NCI-H187 (cell line): Measurements from ENCODE around the gene PRR5L.

Source experiments
- DNase-seq, 2 experiments: peaks; one replicate each; lab custom pipeline; 2025; lab: John Stamatoyannopoulos, UW

Gene PRR5L

DNA sequence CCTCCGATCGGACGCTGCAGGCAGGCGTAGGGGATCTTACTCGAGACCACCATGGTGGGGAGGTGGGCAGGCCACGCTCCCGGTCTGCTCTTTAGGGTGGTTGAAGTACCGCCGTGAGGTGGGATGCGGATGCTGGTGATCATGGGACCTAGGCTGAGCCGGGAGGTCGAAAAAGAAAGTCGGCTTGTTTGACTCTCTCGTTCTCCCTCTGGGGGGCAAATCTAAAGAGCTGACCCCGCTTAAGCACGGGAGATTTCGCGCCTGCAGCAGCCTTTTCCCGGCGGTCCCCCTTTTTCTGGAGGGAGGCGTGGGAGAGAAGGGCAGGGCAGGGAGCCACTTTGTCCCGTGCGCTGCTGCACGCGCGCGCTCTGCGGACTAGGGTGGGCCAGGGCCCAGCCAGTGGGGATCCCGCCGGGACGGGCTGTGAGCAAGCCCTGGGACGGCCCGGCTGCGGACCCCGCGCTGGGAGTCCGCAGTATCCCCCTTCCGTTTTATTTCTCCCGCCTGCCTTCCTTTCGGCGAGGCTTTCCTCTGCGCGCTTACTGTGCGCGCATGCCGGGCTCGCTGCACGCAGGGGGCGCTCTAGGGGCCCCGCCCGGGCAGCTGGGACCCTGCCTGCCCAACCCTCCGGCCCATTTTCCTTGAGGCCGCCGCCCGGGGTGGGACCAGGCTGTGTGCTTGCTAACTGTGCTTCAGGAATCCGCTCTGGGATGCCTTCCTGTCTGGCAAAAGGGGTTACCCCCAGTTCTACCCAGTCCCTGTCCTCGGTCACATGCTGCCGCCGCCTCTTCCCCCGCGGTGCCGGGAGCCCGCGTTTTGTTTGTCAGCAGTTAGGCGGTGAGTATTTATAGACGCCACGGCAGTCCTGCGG is 81.0 kb downstream of the PRR5L start:
- no peak for DNase-seq

DNA sequence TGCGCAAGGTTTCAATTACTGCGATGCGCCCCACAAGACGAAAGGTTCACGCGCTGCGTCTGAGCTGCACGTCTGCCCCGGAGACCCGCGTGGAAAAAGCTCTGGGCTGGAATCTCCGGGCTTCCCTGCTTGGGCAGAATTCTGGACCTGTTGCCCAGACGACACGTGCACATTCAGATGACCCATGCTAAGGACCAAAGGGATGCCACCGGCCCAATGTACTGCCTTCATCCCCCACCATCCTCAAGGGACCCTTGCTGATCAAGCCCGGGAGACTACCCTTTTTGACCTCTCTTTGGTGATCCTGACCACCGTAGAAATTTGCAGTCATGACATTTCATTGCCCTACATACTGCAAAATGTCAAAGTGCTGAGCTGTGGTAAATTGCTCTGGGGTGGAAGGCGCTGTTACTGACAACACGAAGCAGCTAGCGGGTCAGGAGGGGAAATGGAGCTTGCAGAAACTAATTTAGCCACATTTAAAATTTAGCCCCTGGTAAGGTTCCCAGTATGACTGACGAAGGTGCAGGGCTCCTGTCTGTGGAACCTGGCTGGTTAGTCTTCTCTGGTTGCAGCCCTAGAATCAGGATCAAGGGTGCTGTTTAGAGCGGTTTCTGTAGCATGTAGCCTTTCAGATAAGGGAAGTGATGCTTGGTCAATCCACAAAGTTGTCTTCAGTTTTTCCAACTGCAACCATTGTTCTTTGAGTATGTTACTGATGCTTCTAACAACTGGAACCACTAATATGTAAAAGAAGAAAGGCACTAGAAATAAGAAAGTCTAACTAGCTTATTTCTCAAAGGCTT is 81.9 kb downstream of the PRR5L start:
- no peak for DNase-seq

DNA sequence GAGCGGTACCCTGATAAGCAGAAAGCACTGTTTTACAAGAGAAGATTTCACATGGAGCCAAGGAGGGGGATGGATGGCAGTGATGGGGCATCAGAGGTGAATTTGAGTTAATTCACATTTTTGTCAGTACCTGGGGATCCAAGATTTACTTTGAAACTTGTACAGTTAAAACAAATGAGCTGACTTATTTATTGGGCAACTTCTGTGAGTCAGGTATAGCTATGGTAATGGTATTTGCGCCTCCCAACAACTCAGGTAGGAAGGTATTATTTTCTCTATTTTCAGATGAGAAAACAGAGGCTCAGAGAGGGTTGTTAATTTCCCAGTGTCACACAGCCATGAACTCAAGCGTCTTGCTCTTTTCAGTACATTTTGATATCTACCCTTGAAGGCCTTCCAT is 83.6 kb downstream of the PRR5L start:
- no peak for DNase-seq

DNA sequence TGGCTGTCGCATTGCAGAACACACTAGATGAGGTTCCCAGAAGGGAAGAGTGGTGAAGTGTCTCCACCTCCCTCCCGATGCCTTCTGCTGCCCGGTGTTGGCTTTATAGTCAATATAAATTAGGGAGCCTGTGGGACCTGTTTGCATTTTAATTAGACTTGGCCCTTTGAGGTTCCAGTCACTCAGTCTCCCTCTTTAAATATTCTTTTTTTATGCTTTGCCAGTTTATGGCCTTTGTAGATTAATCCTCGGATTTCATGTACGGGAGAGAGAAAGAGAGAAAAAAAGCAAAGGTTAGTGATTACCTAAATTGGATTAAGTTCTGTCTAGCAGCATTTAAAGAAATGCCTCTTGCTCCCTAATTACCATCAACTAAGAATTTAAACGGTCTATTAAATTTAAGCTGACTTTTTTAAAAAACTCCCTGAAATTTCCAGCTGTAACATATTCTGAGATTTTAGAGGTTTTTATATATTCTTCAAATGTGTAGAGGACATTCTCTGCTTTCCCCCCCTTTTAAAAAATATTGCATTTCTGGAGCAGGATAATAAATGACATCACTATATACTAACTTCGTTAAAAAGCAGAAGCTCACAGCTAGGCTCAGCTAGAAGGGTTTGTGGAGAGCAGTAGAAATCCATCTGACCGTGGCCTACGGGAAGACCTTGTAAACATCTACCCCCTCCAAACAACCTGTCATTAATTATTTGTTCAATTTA is 84.4 kb downstream of the PRR5L start:
- no peak for DNase-seq

DNA sequence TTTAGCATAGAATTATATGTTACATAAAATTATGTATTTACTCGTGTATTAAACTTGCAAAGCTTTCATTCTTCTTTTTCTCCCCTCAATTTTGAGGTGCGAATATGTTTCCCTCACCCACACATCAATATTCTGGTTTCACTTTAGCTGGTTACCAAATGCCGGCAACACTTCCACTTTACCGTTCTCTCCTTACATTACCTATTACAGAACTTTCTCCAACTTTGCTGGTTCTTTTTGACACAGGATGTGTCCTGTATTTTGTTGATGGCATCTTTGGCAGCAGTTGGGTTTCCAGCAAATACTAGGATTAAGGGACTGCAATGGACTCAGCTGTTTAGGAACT is 84.9 kb downstream of the PRR5L start:
- no peak for DNase-seq

DNA sequence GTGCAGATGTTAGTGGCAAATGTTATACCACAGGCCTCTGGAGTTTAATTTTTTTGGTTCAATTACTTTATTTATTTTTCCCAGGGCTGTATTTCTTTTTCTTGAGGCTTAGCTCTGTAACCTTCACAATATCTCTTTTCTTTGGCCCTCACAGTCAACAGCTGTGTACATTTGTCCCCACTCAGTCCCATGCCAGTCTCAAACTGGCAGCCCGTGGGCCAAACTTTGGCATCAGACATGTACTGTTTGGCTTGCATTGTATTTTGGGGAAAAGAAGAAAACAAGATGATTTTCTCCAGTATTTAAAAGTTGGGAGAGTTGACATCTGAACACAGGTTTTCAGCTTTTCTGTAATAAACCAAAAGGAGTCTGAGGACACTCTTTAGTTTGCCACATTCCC is 87.1 kb downstream of the PRR5L start:
- DNase-seq = no peak

DNA sequence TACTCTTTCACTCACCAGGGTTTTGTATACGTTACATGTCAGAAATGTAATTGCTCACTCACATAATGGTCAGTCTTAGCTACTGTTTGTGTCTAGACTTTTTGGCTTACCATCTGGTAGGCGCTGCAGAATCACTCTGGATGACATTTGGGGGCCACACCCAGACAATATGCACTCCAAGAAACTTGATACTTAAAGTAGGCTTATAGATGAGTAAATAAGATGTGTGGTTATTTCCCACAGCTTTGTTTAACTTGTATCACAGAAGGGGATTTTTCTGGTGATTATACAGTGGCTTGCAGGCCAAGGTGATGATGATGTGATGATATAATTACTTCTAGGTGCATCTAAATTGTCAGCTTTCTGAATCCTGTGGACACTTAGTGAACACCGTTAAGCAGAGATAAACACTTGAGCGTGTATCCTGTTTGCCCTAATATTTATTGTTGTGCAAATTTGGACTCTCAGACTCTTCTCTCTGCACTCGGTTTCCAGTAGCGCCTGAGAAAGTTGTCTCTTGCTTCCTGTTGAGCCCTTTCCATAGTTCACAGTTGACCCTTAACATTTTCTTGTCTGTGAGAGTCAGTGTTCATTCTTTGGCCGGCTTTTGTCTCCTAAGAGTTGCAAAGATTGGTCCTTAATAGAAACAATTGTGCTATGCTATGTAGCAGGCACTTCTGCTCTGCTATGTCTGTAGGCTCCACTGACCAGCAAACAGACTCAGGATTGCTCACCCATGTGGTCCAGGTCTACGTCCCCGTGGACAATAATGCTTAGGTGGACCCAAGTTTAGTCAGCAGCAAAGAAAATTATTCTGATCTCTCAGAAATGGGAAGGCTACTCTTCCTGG is 89.3 kb downstream of the PRR5L start:
- no peak for DNase-seq

DNA sequence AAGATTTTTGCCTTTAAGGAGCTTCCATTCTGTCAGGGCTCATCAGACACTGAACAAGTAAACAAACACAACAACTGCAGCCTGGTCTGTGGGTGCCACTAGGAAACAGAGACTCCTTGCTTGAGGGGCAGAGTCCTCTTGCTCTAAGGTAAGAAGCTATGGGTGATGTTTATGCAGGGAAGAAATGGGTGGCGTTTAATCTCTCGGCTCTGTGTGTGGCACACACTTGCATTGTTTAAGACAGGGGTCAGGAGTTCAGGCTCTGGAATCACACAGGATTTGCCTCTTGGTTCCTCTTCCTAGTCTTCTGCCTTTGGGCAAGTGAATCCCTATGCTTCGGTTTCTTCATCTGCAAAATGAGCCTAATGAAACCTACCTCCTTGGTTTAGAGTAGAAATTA is 90.3 kb downstream of the PRR5L start:
- no peak for DNase-seq

DNA sequence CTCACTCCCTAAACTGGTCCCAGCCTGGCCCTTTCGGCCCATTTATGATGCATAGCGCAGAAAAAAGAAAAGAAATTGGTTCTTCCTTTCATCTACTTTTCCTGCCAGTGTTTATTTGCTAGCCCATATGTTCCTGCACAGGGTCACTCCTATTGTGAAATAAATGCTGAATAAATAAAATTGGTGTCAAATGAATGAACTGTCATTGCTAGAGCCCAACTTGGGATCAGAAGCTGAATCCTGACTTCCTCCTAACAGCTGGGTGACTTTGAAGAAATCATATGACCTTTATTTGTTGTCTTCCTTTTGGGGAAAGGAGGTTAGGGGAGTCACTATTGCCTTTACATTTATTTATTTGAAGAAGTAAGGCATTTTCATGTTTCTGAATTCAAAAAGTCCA is 92.0 kb downstream of the PRR5L start:
- no peak for DNase-seq

DNA sequence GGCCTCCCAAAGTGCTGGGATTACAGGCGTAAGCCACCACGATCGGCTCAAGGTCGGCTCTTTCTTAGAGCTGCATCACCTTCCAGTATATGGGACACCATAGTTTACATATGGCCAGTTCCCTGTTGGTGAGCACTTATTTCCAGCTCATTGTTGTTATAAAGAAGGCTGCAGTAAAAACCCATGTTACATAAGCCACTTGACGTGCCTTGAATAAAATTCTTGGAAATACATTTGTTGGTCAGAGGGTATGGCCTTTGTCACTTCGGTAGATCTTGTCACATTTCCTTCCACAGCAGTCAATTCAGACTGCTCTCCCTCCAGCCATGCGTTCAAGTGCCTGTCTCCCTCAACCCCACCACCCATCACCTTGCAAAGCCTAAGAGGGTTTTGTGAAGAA is 92.9 kb downstream of the PRR5L start:
- no peak for DNase-seq

DNA sequence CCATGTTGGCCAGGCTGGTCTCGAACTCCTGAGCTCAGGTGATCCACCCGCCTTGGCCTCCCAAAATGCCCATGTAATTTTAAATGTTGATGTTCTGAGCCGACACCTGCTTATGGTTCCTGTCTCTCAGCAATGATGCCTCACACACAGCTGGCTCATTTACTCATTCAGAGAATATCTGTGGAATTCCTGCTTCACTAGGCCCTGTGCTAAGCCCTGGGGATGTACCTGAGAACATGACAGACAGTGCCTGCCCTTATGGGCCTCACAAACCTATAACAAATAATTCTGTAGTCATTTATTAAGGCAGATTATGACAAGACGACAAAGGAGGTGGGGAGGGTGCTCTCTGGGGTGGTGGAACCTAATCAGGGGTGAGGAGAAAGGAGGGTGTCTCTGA is 93.7 kb downstream of the PRR5L start:
- no peak for DNase-seq

DNA sequence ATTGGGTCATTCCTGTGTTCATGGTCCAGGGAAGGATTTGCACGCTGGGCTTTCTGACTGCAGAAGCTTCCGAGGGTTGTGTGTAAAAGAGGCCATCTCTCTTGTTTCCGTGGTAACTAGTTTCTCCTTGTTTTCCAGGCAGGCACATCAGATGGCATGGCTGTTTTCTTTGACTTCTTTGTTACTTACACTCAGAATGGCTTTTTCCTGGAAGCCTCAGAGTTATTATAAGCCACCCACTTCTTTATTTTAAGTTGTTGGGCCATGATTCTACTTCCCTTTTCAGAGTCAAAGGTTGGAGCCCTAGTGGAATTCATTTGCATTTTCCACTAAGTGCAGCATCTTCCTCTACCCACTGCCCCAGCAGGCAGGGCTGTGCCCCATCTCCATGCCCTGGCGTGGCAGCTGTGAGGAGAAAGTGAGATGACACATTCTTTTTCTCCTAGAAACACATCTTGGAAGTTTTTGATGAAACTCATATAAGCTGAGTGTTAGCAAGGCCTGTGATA is 94.9 kb downstream of the PRR5L start:
- no peak for DNase-seq

DNA sequence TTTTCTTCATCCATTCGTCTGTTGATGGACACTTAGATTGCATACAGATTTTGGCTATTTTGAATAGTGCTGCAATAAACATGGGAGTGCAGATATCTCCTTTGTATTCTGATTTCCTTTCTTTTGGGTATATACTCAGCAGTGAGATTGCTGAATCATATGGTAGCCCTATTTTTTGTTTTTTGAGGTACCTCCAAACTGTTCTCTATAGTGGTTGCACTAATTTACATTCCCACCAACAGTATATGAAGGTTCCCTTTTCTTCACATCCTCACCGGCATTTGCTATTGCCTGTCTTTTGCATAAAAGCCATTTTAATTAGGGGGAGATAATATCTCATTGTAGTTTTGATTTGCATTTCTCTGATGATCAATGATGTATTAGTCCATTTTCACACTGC is 96.1 kb downstream of the PRR5L start:
- no peak for DNase-seq

DNA sequence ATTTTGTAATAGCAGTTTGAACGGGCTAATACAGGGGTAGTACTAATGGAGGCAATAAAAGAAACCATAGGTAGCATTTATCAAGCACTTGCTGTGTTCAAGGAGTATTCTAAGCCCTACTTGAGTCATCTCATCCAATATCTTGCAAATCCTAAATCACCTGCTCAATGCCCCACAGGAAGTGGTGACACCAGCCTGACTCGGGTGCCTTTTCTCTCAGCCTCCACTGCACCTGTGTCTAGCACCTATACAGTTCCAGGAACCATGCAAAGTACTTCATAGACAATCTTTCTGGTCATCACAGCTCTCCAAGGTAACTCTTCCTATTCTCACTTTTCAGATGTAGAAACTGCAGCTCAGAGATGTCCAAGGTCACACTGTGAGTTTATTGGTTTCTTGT is 98.0 kb downstream of the PRR5L start:
- DNase-seq = no peak

DNA sequence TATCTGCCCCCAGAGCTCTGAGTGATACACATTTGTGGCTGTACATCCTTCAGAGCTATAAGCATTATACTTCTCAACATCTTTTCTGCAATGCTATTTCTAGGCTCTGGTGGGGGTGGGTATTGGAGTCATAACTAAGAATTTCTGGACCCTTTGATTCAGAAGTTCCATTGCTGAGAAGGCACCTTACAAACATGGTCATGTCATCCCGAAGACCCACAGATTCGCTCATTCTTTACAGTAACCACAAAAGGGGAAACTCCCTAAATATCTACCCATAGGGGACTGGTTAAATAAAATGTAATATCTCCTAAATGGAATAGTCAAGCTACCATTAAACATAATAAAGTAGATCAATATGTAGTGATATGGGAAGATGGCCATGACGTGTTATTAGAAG is 98.8 kb downstream of the PRR5L start:
- DNase-seq = no peak

DNA sequence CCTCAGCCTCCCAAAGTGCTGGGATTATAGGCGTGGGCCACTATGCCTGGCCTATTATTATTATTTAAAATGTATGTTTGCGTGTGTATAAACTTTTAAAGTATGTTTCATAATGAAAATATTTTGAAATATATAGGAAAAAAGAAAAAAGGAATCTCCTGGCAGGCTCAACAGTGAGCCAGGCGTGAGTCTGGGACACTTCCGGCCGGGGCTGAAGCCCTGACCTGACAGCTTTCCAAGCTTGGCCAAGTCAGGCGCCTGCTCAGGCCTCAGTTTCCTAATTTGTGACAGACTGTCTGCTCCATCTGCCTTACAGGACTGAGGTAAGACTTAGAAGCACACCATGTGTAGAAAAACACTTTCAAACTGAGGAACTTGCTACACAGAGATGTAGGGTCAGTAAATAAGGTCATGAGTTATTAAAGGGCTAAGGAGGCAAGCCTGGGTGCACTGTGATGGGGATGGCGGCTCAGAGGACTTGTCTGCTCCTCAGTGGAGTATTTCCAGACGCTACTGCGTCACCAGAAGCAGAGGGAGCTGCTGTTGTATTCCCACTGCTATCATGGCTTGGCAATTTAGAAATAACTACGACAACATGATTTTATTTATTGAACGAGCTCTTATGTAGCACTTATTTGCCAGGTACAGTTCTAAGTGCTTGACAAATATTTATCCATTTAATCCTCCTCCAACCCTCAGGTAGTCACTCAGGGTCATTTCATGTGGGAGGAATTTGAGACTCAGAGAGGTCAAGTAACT is 100.1 kb downstream of the PRR5L start:
- DNase-seq = no peak

DNA sequence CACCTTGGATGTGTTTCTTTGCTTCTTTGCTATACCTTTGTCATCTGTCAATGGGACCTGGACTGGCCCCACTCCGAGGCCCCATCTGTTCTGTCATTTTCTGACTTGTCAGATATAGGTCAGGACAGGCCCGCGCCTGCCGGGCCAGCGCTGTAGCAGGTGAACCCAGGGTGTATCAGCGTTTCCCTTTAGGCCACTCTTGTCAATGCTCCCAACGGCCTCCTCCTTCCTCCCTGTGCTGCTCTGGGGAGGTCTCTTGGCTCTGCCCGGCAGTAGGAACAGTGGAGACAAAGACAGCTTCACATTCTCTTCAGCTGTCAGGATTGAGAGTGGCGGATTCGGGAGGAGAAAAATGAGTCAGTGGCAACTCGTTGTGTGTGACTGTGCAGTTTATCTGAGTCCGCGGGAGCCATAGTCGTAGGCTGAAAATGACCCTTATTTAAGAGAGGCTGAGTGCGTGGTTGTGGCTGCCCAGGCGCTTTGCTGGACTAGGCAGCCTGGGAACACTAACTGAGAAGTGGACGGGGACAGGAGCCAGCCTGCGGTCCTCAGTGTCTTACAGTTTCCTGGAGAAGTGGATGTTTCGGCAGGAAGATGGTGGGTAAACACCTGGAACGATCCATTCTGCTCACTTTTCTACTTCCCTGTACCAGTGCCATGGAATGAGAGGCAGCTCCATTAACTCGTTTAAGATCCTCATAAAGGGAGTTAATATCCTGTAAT is 102.3 kb downstream of the PRR5L start:
- no peak for DNase-seq

DNA sequence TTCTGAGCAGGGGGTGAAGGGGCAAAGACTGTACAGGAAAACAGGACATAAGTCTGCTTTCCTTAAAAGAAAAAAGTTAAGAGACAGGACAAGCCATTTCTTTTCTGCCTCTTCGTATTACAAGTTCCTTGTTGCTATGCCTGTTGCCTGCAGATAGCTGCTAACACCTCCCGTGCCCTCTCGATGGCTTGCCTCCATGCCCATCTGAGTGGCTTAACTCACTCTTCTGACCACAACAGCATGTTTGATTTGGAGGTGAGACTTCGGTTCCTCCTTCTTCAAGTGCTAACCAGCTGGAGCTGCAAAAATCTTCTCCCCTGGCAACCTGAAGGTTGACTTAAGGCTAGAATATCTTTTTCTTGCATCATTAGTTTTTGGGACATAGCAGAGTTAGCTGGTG is 103.1 kb downstream of the PRR5L start:
- DNase-seq = no peak

DNA sequence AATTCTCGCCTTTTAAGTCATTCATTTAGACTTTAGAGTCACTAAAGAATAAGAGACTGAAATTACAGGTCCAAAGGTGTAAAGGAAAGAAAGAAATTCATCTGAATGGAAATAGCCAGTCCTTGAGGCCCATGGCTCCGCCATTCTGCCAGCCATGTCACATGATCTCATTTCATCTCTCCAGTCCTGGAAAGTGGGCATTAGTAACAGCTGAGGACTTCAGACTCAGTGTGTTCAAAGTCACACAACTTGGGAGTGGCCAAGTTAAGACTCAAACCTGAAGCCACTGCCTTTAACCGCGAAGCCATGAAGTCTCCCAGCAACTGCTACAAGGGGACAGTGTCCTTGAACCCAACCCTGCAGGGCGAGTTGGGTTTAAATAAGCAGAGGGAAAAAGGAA is 103.7 kb downstream of the PRR5L start:
- DNase-seq = no peak

DNA sequence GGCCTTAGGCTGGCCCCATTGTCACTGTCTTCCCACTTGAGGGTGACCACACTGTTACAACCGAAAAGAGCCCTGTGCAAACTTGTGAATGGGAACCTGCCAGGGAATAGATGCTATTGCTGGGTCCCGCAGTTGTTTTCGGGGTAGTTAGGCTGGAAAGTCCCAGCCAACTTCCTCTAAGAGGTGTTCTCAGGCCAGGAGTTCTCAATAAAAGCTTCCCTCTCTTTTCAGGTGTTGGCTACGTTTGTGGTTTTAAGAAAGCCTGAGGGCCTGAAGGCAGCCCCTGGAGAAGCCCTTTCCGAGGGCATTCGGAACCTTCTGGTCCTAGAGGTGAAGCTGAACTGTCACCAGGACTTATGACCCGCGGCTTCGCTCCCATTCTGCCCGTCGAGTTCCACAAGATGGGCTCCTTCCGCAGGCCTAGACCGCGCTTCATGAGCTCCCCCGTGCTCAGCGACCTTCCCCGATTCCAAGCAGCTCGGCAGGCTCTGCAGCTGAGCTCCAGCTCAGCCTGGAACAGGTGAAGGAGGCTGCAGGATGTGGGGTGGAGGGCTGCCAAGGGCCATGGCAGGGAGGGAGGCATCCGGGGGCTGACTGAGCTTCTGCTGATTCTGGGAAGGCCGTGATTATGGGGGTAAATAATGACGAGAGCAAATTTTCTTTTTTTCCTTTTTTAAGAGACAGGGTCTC is 104.8 kb downstream of the PRR5L start:
- no peak for DNase-seq
